Mesothelial cell of epicardium (in vitro differentiated cells): ENCODE results near the gene ADAMTS13. TPM values are rescaled to one million over a fixed set of nuclear protein-coding genes. Genes with fewer than 3 reads are reported as not detected.

Experiments
- DNase-seq, 2 experiments: peaks; one replicate each; pipeline ENCODE4 v3.0.0; 2021; ENCODE audit warnings: low spot score in 2 of 2; ENCODE audit not compliant: unreplicated experiment in 2 of 2
- H3K27ac Mint-ChIP-seq: 2 replicates; pipeline ENCODE4 v1.8.0; 2021; ENCODE audit warnings: mixed read lengths
- H3K27me3 Mint-ChIP-seq: 2 replicates; pipeline ENCODE4 v1.8.0; 2021; ENCODE audit warnings: low read depth, mixed read lengths
- H3K36me3 Mint-ChIP-seq: 2 replicates; pipeline ENCODE4 v1.8.0; 2021; ENCODE audit warnings: mixed read lengths
- H3K4me1 Mint-ChIP-seq: 2 replicates; pipeline ENCODE4 v1.8.0; 2021; ENCODE audit warnings: mixed read lengths
- H3K4me3 Mint-ChIP-seq: 2 replicates; pipeline ENCODE4 v1.8.0; 2021; ENCODE audit warnings: mild to moderate bottlenecking, moderate library complexity, mixed read lengths
- H3K9me3 Mint-ChIP-seq: 2 replicates; pipeline ENCODE4 v1.8.0; 2021; ENCODE audit warnings: mixed read lengths
- CTCF ChIP-seq: fragments of 200-600 bp; sonication (generic); IDR thresholded peaks from one replicate; pipeline ENCODE4 v1.5.0; 2021; ENCODE audit warnings: antibody characterized with exemption; ENCODE audit not compliant: unreplicated experiment
- total RNA-seq: library from RNA; stranded (reverse); gene quantifications from 3 replicates; pipeline ENCODE4 v1.2.1, GENCODE V29; 2021

ADAMTS13 gene
- total RNA-seq, 1 donor from 2014 or later = 21.3 TPM

- no peak for DNase-seq
- no peaks in the 10 kb centered on the region for H3K4me1 Mint-ChIP-seq
- no peak overlapping the region for H3K27ac Mint-ChIP-seq
- no peak overlapping the region for H3K4me3 Mint-ChIP-seq
- H3K27me3 Mint-ChIP-seq = peaks cover under 1% of the 10 kb centered on the region
- no peaks in the 10 kb centered on the region for H3K36me3 Mint-ChIP-seq
- no peak for TF ChIP-seq CTCF
- H3K9me3 Mint-ChIP-seq = no peaks in the 10 kb centered on the region
Measured at GRCh38 chr9:133437753-133438531, 15.8 kb downstream of the ADAMTS13 start.

- H3K27me3 Mint-ChIP-seq = no peaks in the 10 kb centered on the region
- TF ChIP-seq CTCF = no peak
- no peak for DNase-seq
- H3K9me3 Mint-ChIP-seq = no peaks in the 10 kb centered on the region
- H3K4me1 Mint-ChIP-seq = no peaks in the 10 kb centered on the region
- H3K27ac Mint-ChIP-seq = no peak overlapping the region
- no peaks in the 10 kb centered on the region for H3K36me3 Mint-ChIP-seq
- no peak overlapping the region for H3K4me3 Mint-ChIP-seq
Measured at GRCh38 chr9:133439337-133439736, 17.2 kb downstream of the ADAMTS13 start.

GRCh38 chr9:133440874-133441273, 18.7 kb downstream of the ADAMTS13 start:
- no peak overlapping the region for H3K4me3 Mint-ChIP-seq
- H3K9me3 Mint-ChIP-seq = no peaks in the 10 kb centered on the region
- TF ChIP-seq CTCF = no peak
- no peak overlapping the region for H3K27ac Mint-ChIP-seq
- no peaks in the 10 kb centered on the region for H3K36me3 Mint-ChIP-seq
- no peak for DNase-seq
- peaks cover 4% of the 10 kb centered on the region for H3K27me3 Mint-ChIP-seq
- no peaks in the 10 kb centered on the region for H3K4me1 Mint-ChIP-seq

DNA sequence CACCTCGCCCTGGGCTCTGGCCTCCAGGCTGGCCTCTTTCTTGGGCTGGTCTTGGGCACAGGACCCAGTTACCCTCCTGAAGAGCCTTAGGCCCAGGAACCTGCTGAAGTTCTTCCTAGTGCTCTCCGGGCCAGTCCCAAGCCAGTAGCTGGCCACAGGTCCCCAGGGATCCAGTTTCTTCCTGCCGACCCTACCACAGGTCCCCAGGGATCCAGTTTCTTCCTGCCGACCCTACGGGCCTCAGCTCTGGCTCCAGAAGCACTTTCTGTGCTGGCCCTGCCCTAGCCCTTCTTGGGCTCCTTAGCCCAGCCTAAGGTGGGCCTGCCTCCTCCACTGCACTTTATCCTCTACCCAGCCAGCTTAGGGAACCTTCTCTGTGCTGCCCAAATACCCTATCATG, 19.4 kb downstream of the ADAMTS13 start:
- no peaks in the 10 kb centered on the region for H3K36me3 Mint-ChIP-seq
- DNase-seq = no peak
- TF ChIP-seq CTCF = no peak
- no peaks in the 10 kb centered on the region for H3K9me3 Mint-ChIP-seq
- no peak overlapping the region for H3K27ac Mint-ChIP-seq
- H3K4me3 Mint-ChIP-seq = no peak overlapping the region
- peaks cover 8% of the 10 kb centered on the region for H3K27me3 Mint-ChIP-seq
- no peaks in the 10 kb centered on the region for H3K4me1 Mint-ChIP-seq

DNA sequence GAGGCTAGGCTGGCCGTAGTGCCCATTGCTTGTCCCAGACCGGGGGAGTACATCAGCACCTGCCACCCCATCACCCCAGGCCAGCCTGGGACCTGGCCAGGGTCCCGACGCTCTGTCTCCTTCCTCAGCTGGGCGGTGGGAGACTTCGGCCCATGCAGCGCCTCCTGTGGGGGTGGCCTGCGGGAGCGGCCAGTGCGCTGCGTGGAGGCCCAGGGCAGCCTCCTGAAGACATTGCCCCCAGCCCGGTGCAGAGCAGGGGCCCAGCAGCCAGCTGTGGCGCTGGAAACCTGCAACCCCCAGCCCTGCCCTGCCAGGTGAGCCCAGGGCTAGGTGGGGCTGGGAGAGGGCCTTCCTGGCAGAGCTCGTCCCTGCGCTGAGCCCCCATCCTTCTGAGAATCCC, 21.1 kb downstream of the ADAMTS13 start:
- Mint-ChIP-seq H3K27me3 (peaks cover 9% of the 10 kb centered on the region), H3K4me1 (no peaks in the 10 kb centered on the region), H3K4me3 (no peak overlapping the region), H3K36me3 (no peaks in the 10 kb centered on the region), H3K27ac (no peak overlapping the region), H3K9me3 (no peaks in the 10 kb centered on the region)
- TF ChIP-seq CTCF = no peak
- DNase-seq = no peak
